K562 (cell line): ENCODE measurements around the gene SERTAD3. TPM values are rescaled to one million over a fixed set of nuclear protein-coding genes. Genes with fewer than 3 reads are reported as not detected.

Experiments used
- ARID4B ChIP-seq: sonication (generic); formaldehyde crosslinking; IDR thresholded peaks from 2 replicates; pipeline ENCODE4 v1.8.0; 2022; ENCODE audit warnings: mild to moderate bottlenecking, missing genetic modification reagents
- CHD2 ChIP-seq: IDR thresholded peaks from 2 replicates; pipeline ENCODE4 v1.6.1; 2011; ENCODE audit warnings: low read depth, low read length
- CREM ChIP-seq: IDR thresholded peaks from 2 replicates; pipeline ENCODE4 v1.6.1; 2014; ENCODE audit warnings: antibody characterized with exemption, low read depth
- HDAC1 ChIP-seq, 2 experiments: fragments of 450-650 bp; IDR thresholded peaks; 2 replicates each; pipeline ENCODE4 v1.6.1; 2016 to 2017; ENCODE audit warnings: inconsistent platforms in 1 of 2, mild to moderate bottlenecking in 1 of 2, moderate library complexity in 1 of 2
- HNRNPH1 ChIP-seq: fragments of 200-400 bp; formaldehyde crosslinking; optimal IDR thresholded peaks from 2 replicates; pipeline ENCODE3; 2017; ENCODE audit warnings: low read depth, mild to moderate bottlenecking, low read length, moderate library complexity
- NUFIP1 ChIP-seq: fragments of 450-650 bp; IDR thresholded peaks from 2 replicates; pipeline ENCODE4 v1.6.1; 2018; ENCODE audit not compliant: partially characterized antibody
- POLR2B ChIP-seq: fragments of 450-650 bp; IDR thresholded peaks from 2 replicates; pipeline ENCODE4 v1.6.1; 2018; ENCODE audit warnings: low read depth; ENCODE audit not compliant: partially characterized antibody
- ZBTB2 ChIP-seq: fragments of 450-650 bp; IDR thresholded peaks from 2 replicates; pipeline ENCODE4 v1.6.1; 2016; ENCODE audit warnings: antibody characterized with exemption
- ZBTB26 ChIP-seq: fragments of 450-650 bp; formaldehyde crosslinking; IDR thresholded peaks from 2 replicates; pipeline ENCODE4 v1.4.0; 2022; ENCODE audit warnings: missing genetic modification characterization
- ZC3H4 ChIP-seq: sonication (generic); formaldehyde crosslinking; IDR thresholded peaks from 2 replicates; pipeline ENCODE4 v1.9.0; 2021; ENCODE audit warnings: missing genetic modification reagents, borderline replicate concordance
- ZNF407 ChIP-seq: fragments of 450-650 bp; IDR thresholded peaks from 2 replicates; pipeline ENCODE4 v1.6.1; 2016; ENCODE audit warnings: low read depth
- polyA plus RNA-seq, 8 experiments: library from polyadenylated mRNA; depleted of rRNA in 4 of 8; stranded (reverse) in 5 of 8; unstranded in 3 of 8; fragments of >200 nt; fragmentation: Nextera tagmentation in 2 of 8; fragmentation: Illumina TruSeq in 1 of 8; extraction: Ambion mirVana in 2 of 8; extraction: Trizol in 1 of 8; gene quantifications; 2 replicates each; pipeline versions ENCODE4 v1.2.1 to v1.2.3, GENCODE V29; 2011 to 2014; ENCODE audit warnings: inconsistent platforms in 1 of 8, missing spikeins in 1 of 8
- total RNA-seq, 7 experiments: library from RNA; depleted of rRNA in 6 of 7; stranded (reverse); fragments of >200 nt in 6 of 7; fragmentation: Illumina TruSeq in 2 of 7; extraction: Trizol in 2 of 7; gene quantifications; 2 replicates each; pipeline versions ENCODE4 v1.2.1 to v1.2.3, GENCODE V29; 2011 to 2021; ENCODE audit warnings: low replicate concordance in 1 of 7

Gene SERTAD3
- total and polyA plus RNA-seq, 9 of the 15 experiments (the other 6 are each of a cell fraction or from before 2014, with no cell fraction given): 5.4 to 28.9 (median 17.5) TPM

- TF ChIP-seq ZC3H4 (CRISPR knock-in tag) (0 out of 2 replicates have a peak, but pooled peaks have one; percentile 51), ZNF407 (0 out of 2 replicates have a peak, but pooled peaks have one; percentile 4), ARID4B (CRISPR knock-in tag) (0 out of 2 replicates have a peak, but pooled peaks have one; percentile 53), POLR2B (peak; percentile 32), HDAC1 (IDR thresholded peaks at IDR 0.05) (peak in 1 of 2 experiments; percentile 49; a peak in 1 of 4 replicates), NUFIP1 (no peak), ZBTB26 (CRISPR knock-in tag) (0 out of 2 replicates have a peak, but pooled peaks have one; percentile 22), CHD2 (no peak), CREM (0 out of 2 replicates have a peak, but pooled peaks have one; percentile 10), HNRNPH1 (no peak), ZBTB2 (no peak)
Observed at GRCh38 chr19:40424637-40425449, 19.3 kb downstream of the SERTAD3 start (continued).
